Right atrium auricular region (tissue), 2 donors: ENCODE results near the gene ARHGAP6. TPM values are rescaled to one million over a fixed set of nuclear protein-coding genes. Genes with fewer than 3 reads are reported as not detected.

ENCODE experiments used
- DNase-seq: peaks from one replicate; pipeline ENCODE4 v3.0.0-alpha.2; 2019; ENCODE audit warnings: low spot score
- H3K27ac ChIP-seq, 2 donors: fragments of 200-600 bp; sonication (generic); 1 replicate in 1 of 2; 2 replicates in 1 of 2; pipeline ENCODE4 v1.5.1; 2016 to 2019
- H3K27me3 ChIP-seq, 2 donors: fragments of 200-600 bp; sonication (generic); one replicate each; pipeline versions ENCODE4 v1.5.1 to v1.6.0; 2017 to 2019
- H3K36me3 ChIP-seq: fragments of 200-600 bp; sonication (generic); one replicate; pipeline ENCODE4 v1.5.1; 2016
- H3K4me1 ChIP-seq, 2 donors: fragments of 200-600 bp; sonication (generic); one replicate each; pipeline versions ENCODE4 v1.5.1 to v1.6.0; 2017 to 2019
- H3K4me3 ChIP-seq, 2 donors: fragments of 200-600 bp; sonication (generic); 1 replicate in 1 of 2; 2 replicates in 1 of 2; pipeline ENCODE4 v1.5.1; 2017 to 2019; ENCODE audit warnings: mild to moderate bottlenecking in 1 of 2, moderate library complexity in 1 of 2
- H3K9me3 ChIP-seq, 2 donors: fragments of 200-600 bp; sonication (generic); one replicate each; pipeline ENCODE4 v1.5.1; 2019
- total RNA-seq, 2 donors: library from RNA; depleted of rRNA; stranded (reverse); fragments of >200 nt; gene quantifications; one replicate each; pipeline ENCODE4 v1.1.0, GENCODE V29; 2016
- TF ChIP-seq, protein P1 (sequence below), 2 donors: fragments of 200-600 bp; sonication (generic); IDR thresholded peaks; one replicate each; pipeline ENCODE4 v1.5.1; 2019; ENCODE audit warnings: antibody characterized with exemption in 2 of 2

Gene ARHGAP6
- total RNA-seq, 2 donors from 2014 or later, result 5.1 to 9.4 TPM

DNA sequence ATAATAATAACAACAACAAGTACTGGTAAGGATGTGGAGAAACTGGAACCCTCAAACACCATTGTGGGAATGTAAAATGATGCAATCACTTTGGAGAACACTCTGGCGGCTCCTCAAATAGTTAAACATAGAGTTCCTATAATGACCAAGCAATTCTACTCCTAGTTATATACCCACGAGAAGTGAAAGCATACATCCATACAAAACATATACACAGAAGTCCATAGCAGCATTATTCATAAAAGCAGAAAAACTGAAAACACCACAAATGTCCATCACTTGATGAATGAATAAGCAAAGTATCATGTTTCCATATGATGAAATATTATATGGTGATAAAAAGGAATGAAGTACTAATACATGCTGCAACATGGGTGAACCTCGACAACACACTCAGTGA lies 255.8 kb downstream of the ARHGAP6 start:
- H3K4me3 ChIP-seq, result no peak overlapping the region
- no peaks in the 10 kb centered on the region for H3K36me3 ChIP-seq
- H3K27ac ChIP-seq, result no peak overlapping the region
- H3K4me1 ChIP-seq, result no peaks in the 10 kb centered on the region
- DNase-seq, result no peak
- H3K9me3 ChIP-seq, result no peaks in the 10 kb centered on the region
- no peaks in the 10 kb centered on the region for H3K27me3 ChIP-seq
- TF ChIP-seq, protein P1, sequence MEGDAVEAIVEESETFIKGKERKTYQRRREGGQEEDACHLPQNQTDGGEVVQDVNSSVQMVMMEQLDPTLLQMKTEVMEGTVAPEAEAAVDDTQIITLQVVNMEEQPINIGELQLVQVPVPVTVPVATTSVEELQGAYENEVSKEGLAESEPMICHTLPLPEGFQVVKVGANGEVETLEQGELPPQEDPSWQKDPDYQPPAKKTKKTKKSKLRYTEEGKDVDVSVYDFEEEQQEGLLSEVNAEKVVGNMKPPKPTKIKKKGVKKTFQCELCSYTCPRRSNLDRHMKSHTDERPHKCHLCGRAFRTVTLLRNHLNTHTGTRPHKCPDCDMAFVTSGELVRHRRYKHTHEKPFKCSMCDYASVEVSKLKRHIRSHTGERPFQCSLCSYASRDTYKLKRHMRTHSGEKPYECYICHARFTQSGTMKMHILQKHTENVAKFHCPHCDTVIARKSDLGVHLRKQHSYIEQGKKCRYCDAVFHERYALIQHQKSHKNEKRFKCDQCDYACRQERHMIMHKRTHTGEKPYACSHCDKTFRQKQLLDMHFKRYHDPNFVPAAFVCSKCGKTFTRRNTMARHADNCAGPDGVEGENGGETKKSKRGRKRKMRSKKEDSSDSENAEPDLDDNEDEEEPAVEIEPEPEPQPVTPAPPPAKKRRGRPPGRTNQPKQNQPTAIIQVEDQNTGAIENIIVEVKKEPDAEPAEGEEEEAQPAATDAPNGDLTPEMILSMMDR (IDR thresholded peaks at IDR 0.05), result no peak

DNA sequence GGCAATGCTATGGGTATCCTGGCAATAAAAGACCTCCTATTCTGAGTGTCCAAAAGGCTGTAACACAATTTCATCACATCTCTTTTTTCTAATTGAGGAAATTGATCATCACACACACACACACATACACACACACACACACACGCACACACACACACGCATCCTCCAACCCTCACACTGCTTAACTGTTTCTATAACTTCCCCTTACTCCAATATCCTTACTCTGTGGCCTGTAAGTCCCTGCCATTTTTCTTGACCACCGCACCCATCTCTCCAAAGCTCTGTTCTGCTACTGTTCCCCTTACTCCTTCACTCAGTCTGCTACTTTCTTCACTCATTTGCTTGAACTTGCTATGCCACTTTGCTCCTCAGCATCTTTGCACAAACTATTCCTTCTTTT lies 256.9 kb downstream of the ARHGAP6 start:
- DNase-seq, result no peak
- no peak overlapping the region for H3K4me3 ChIP-seq
- no peaks in the 10 kb centered on the region for H3K4me1 ChIP-seq
- no peaks in the 10 kb centered on the region for H3K36me3 ChIP-seq
- no peaks in the 10 kb centered on the region for H3K9me3 ChIP-seq
- no peak overlapping the region for H3K27ac ChIP-seq
- TF ChIP-seq, protein P1 (IDR thresholded peaks at IDR 0.05), result no peak
- no peaks in the 10 kb centered on the region for H3K27me3 ChIP-seq

DNA sequence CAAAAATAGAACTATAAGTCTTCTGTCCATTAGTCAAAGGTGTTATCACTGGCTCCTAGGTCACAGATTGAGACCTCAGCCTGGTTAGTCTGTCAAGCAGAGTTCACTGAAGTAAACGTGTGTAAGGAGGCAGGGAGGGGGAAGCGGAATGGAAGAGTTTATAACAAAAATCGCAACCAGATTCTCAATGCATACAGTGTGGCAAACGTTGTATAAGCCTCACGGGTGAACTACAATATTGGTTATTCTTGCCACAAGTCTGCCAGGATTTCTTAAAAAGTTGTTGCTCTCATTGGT lies 257.7 kb downstream of the ARHGAP6 start:
- H3K9me3 ChIP-seq, result no peaks in the 10 kb centered on the region
- no peaks in the 10 kb centered on the region for H3K27me3 ChIP-seq
- DNase-seq, result no peak
- no peak overlapping the region for H3K27ac ChIP-seq
- TF ChIP-seq, protein P1 (IDR thresholded peaks at IDR 0.05), result no peak
- no peaks in the 10 kb centered on the region for H3K36me3 ChIP-seq
- H3K4me1 ChIP-seq, result no peaks in the 10 kb centered on the region
- H3K4me3 ChIP-seq, result no peak overlapping the region

DNA sequence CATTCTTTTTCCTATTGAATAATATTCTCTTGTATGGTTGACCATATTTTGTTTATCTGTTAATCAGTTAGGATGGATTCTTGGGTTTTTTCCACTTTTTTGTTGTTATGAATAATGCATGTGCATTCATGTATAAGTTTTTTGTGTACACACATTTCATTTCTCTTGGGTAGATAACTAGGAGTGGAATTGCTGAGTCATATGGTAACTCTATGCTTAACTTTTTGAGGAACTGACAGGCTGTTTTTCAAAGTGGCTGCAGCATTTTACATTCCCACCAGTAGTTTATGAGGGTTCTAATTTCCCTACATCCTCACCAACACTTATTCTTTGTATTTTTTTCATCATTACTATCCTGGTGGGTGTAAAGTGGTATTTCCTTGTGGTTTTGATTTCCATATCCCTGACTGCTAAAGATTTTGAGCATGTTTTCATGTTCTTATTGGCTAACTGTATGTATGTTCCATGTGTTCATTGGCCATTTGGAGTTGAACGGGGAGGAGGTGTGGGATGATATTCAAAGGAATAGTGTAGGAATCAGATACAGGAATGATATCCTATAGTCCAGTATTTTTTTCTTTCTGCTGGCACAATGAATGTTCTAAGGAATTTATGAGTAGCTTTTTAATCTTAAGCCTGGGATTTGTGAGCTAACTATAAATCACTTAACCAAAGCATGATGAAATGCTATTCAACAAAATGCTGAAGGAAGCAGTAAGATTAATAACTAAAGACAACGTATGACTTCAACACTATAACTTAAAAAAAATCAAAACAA lies 258.2 kb downstream of the ARHGAP6 start:
- Histone ChIP-seq H3K4me3 (no peak overlapping the region), H3K27me3 (no peaks in the 10 kb centered on the region), H3K27ac (no peak overlapping the region), H3K36me3 (no peaks in the 10 kb centered on the region), H3K4me1 (no peaks in the 10 kb centered on the region), H3K9me3 (no peaks in the 10 kb centered on the region)
- no peak for DNase-seq
- TF ChIP-seq, protein P1 (IDR thresholded peaks at IDR 0.05), result no peak

DNA sequence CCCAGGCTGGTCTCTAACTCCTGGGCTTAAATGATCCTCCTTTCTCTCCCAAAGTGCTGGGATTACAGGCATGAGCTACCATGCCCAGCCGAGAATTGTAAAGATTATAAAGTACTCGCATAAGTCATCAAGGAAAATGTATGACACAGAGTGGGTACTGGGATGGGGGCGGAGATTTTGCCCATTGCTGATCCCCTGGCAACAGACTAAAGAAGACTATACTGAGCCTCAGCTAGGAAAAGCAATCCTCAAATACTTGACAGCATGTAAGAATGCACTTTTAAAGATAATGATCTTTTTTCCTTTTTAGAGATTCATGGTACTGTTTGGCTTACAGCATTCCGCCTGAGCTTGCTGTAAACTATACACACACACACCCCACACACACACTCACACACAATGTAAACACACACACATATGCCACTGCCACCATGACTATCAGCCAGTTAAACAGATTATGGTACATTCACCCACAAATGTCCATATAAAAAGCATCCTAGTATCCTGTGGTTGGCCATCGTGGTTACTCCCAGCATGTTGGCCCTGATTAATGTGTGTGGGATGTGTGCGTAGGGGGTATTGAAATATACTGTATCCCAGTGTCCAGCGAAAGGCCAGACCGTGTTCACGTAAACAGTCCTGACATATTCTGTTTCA lies 259.5 kb downstream of the ARHGAP6 start:
- no peaks in the 10 kb centered on the region for H3K36me3 ChIP-seq
- H3K4me1 ChIP-seq, result no peaks in the 10 kb centered on the region
- no peaks in the 10 kb centered on the region for H3K27me3 ChIP-seq
- no peaks in the 10 kb centered on the region for H3K9me3 ChIP-seq
- H3K4me3 ChIP-seq, result no peak overlapping the region
- no peak for DNase-seq
- no peak overlapping the region for H3K27ac ChIP-seq
- TF ChIP-seq, protein P1 (IDR thresholded peaks at IDR 0.05), result no peak
